C4-2B (cell line): ENCODE data around the gene ZNF860.

ENCODE experiments used
- CTCF ChIP-seq: fragments of 450-650 bp; conservative IDR thresholded peaks from 2 replicates; pipeline ENCODE4 v1.5.1; 2017; ENCODE audit warnings: mild to moderate bottlenecking
- ZFX ChIP-seq: fragments of 450-650 bp; IDR thresholded peaks from 2 replicates; pipeline ENCODE4 v1.6.1; 2017

- TF ChIP-seq CTCF (no peak), ZFX (no peak)
These were observed 35.7 kb downstream of the ZNF860 start for GRCh38 chr3:32017286-32017685.
